WTC11 (cell line): ENCODE data around the gene KCNQ4. TPM values are rescaled to one million over a fixed set of nuclear protein-coding genes. Genes with fewer than 3 reads are reported as not detected.

Experiments
- ATAC-seq: fragments of 200-7000 bp; cut with Tn5 transposase; 2 replicates; pipeline ENCODE4 v1.10.0; 2021; ENCODE audit warnings: mild to moderate bottlenecking, moderate library complexity
- CTCF ChIA-PET: fragments of 300-600 bp; sonication (Branson Sonifier 250); formaldehyde crosslinking; loops from one replicate; lab custom pipeline; 2021; ENCODE audit warnings: antibody characterized with exemption; lab: Charles Lee
- POLR2A ChIA-PET: fragments of 350-600 bp; sonication (Branson Sonifier 250); formaldehyde crosslinking; loops from one replicate; lab custom pipeline; 2021; ENCODE audit warnings: antibody characterized with exemption; lab: Charles Lee
- DNase-seq: peaks from one replicate; pipeline ENCODE4 v3.0.0; 2021; ENCODE audit warnings: low spot score
- H3K27ac Mint-ChIP-seq: 2 replicates; pipeline ENCODE4 v1.8.0; 2021; ENCODE audit warnings: mixed read lengths
- H3K27me3 Mint-ChIP-seq: 2 replicates; pipeline ENCODE4 v1.8.0; 2021; ENCODE audit warnings: low read depth, mild to moderate bottlenecking, moderate library complexity, mixed read lengths
- H3K36me3 Mint-ChIP-seq: 2 replicates; pipeline ENCODE4 v1.8.0; 2021; ENCODE audit warnings: mixed read lengths
- H3K4me1 Mint-ChIP-seq: 2 replicates; pipeline ENCODE4 v1.8.0; 2022; ENCODE audit warnings: mixed read lengths
- H3K4me3 Mint-ChIP-seq: 2 replicates; pipeline ENCODE4 v1.8.0; 2021; ENCODE audit warnings: mild to moderate bottlenecking, moderate library complexity, mixed read lengths
- H3K9me3 Mint-ChIP-seq: 2 replicates; pipeline ENCODE4 v1.8.0; 2021; ENCODE audit warnings: mixed read lengths
- CREB1 ChIP-seq: sonication (generic); formaldehyde crosslinking; IDR thresholded peaks from 2 replicates; pipeline ENCODE4 v1.8.0; 2023; ENCODE audit warnings: mild to moderate bottlenecking, missing genetic modification reagents
- E2F4 ChIP-seq: sonication (generic); formaldehyde crosslinking; IDR thresholded peaks from 2 replicates; pipeline ENCODE4 v1.8.1; 2022; ENCODE audit warnings: low read depth, mild to moderate bottlenecking, moderate library complexity, missing genetic modification reagents, borderline replicate concordance
- ESRRA ChIP-seq: sonication (generic); formaldehyde crosslinking; IDR thresholded peaks from 2 replicates; pipeline ENCODE4 v1.8.1; 2022; ENCODE audit warnings: mild to moderate bottlenecking, missing genetic modification reagents, borderline replicate concordance
- FOXJ3 ChIP-seq: sonication (generic); formaldehyde crosslinking; IDR thresholded peaks from 2 replicates; pipeline ENCODE4 v1.9.0; 2021; ENCODE audit warnings: missing genetic modification reagents, mild to moderate bottlenecking, borderline replicate concordance
- RELA ChIP-seq: sonication (generic); formaldehyde crosslinking; IDR thresholded peaks from 2 replicates; pipeline ENCODE4 v1.8.1; 2022; ENCODE audit warnings: missing genetic modification reagents, mild to moderate bottlenecking, borderline replicate concordance
- RORB ChIP-seq: fragments of 250-450 bp; sonication (Bioruptor Pico); IDR thresholded peaks from 2 replicates; pipeline ENCODE4 v1.9.0; 2021; ENCODE audit warnings: mild to moderate bottlenecking
- SMAD4 ChIP-seq: sonication (generic); formaldehyde crosslinking; IDR thresholded peaks from 2 replicates; pipeline ENCODE4 v1.8.0; 2022; ENCODE audit warnings: mild to moderate bottlenecking, missing genetic modification reagents
- STAT6 ChIP-seq: sonication (generic); formaldehyde crosslinking; conservative IDR thresholded peaks from 2 replicates; pipeline ENCODE4 v1.8.1; 2023; ENCODE audit warnings: mild to moderate bottlenecking, low read depth, missing genetic modification reagents, moderate library complexity
- TCF7 ChIP-seq: sonication (generic); formaldehyde crosslinking; IDR thresholded peaks from 2 replicates; pipeline ENCODE4 v1.8.0; 2022; ENCODE audit warnings: mild to moderate bottlenecking, low read depth, missing genetic modification reagents, moderate library complexity
- ZNF512 ChIP-seq: sonication (generic); formaldehyde crosslinking; IDR thresholded peaks from 2 replicates; pipeline ENCODE4 v1.8.1; 2022; ENCODE audit warnings: missing genetic modification reagents, borderline replicate concordance
- ZNF532 ChIP-seq: fragments of 250-450 bp; sonication (Bioruptor Pico); IDR thresholded peaks from 2 replicates; pipeline ENCODE4 v1.9.0; 2021; ENCODE audit warnings: mild to moderate bottlenecking, borderline replicate concordance
- total RNA-seq: library from RNA; stranded (reverse); gene quantifications from 3 replicates; pipeline ENCODE4 v1.2.3, GENCODE V29; 2021
- TF ChIP-seq, protein P1 (sequence below): sonication (generic); formaldehyde crosslinking; IDR thresholded peaks from 2 replicates; pipeline ENCODE4 v1.8.1; 2023; ENCODE audit warnings: mild to moderate bottlenecking, missing genetic modification reagents, borderline replicate concordance
- TF ChIP-seq, protein P2 (sequence below): fragments of 250-450 bp; sonication (Bioruptor Pico); IDR thresholded peaks from 2 replicates; pipeline ENCODE4 v1.9.0; 2021; ENCODE audit warnings: mild to moderate bottlenecking
- TF ChIP-seq, protein P3 (sequence below): fragments of 250-450 bp; sonication (Bioruptor Pico); IDR thresholded peaks from 2 replicates; pipeline ENCODE4 v2.1.2; 2022; ENCODE audit warnings: mild to moderate bottlenecking, moderate library complexity
- TF ChIP-seq, protein P4 (sequence below): sonication (generic); formaldehyde crosslinking; IDR thresholded peaks from 2 replicates; pipeline ENCODE4 v1.8.0; 2022; ENCODE audit warnings: missing genetic modification reagents

Gene KCNQ4
- total RNA-seq, 1 experiment from 2014 or later = 4.0 TPM

DNA sequence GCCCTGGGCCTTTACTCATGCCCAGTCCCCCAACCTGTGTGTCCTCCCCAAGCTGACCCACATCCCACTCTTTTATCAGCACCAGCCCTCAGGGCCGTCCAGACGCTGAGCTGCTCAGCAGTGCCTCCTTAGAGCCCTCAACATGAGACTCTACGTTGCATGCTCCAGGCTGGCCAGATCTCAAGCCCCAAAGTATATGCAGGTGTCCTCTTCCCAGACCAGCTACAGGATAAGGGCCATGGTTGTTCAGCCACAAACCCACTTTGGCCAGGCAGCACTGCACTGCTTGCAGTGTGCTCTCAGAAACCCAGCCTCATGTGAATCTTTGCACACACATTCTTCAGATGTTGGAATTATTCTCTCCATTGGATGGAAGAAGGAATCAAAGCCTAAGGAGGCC, 72.5 kb downstream of the KCNQ4 start (continued):
- TF ChIP-seq ZNF532 (CRISPR knock-in tag) (no peak), CREB1 (CRISPR knock-in tag) (no peak), RORB (CRISPR knock-in tag) (no peak), STAT6 (CRISPR knock-in tag) (no peak), SMAD4 (no peak)

DNA sequence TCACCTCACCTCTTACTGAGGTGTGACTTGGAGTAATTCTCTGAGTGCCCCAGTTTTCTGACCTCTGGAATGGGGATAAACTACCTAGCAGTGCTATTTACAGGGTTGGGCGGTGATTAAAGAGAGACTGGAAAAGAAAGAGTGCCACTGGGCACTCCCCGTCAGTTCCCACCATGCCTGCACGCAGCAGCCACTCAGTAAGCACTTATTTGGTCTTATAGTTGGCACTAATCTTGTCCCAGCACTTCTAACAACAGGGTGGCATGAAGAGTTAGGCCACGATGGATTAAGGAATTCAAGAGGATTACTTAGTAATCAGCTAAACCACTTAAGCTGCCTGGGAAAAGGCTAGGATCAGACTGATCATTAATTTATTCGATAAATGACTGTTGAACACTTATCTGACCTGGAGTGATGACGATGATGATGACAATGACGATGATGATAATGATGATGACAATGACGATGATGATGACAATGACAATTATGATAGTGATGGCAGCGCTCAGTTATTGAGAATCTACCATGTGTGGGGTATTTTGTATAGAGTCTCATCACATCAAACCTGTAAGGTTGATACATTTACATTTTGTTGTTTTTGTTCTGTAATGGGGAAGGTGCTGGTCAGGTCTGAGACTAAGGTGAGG, 73.2 kb downstream of the KCNQ4 start:
- H3K27me3 Mint-ChIP-seq = peaks cover 32% of the 10 kb centered on the region
- H3K9me3 Mint-ChIP-seq = no peaks in the 10 kb centered on the region
- POLR2A ChIA-PET = no interaction called here
- CTCF ChIA-PET = interaction anchor here (0.7 to 19.7 kb wide), 4 partner anchors 7 to 95 kb away, joined by 3 to 515 read pairs (median 10); no protein-coding TSS in a partner anchor
- no peak for ATAC-seq
- H3K36me3 Mint-ChIP-seq = no peaks in the 10 kb centered on the region
- no peak overlapping the region for H3K4me3 Mint-ChIP-seq
- no peak for DNase-seq
- H3K4me1 Mint-ChIP-seq = peaks cover 8% of the 10 kb centered on the region
- H3K27ac Mint-ChIP-seq = no peak overlapping the region
- no peak for TF ChIP-seq ESRRA (CRISPR knock-in tag)
- TF ChIP-seq, protein P1, sequence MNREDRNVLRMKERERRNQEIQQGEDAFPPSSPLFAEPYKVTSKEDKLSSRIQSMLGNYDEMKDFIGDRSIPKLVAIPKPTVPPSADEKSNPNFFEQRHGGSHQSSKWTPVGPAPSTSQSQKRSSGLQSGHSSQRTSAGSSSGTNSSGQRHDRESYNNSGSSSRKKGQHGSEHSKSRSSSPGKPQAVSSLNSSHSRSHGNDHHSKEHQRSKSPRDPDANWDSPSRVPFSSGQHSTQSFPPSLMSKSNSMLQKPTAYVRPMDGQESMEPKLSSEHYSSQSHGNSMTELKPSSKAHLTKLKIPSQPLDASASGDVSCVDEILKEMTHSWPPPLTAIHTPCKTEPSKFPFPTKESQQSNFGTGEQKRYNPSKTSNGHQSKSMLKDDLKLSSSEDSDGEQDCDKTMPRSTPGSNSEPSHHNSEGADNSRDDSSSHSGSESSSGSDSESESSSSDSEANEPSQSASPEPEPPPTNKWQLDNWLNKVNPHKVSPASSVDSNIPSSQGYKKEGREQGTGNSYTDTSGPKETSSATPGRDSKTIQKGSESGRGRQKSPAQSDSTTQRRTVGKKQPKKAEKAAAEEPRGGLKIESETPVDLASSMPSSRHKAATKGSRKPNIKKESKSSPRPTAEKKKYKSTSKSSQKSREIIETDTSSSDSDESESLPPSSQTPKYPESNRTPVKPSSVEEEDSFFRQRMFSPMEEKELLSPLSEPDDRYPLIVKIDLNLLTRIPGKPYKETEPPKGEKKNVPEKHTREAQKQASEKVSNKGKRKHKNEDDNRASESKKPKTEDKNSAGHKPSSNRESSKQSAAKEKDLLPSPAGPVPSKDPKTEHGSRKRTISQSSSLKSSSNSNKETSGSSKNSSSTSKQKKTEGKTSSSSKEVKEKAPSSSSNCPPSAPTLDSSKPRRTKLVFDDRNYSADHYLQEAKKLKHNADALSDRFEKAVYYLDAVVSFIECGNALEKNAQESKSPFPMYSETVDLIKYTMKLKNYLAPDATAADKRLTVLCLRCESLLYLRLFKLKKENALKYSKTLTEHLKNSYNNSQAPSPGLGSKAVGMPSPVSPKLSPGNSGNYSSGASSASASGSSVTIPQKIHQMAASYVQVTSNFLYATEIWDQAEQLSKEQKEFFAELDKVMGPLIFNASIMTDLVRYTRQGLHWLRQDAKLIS (CRISPR knock-in tag) = no peak
- no peak for TF ChIP-seq ZNF512 (CRISPR knock-in tag)
- TF ChIP-seq, protein P2, sequence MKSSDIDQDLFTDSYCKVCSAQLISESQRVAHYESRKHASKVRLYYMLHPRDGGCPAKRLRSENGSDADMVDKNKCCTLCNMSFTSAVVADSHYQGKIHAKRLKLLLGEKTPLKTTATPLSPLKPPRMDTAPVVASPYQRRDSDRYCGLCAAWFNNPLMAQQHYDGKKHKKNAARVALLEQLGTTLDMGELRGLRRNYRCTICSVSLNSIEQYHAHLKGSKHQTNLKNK = no peak
- TF ChIP-seq, protein P3, sequence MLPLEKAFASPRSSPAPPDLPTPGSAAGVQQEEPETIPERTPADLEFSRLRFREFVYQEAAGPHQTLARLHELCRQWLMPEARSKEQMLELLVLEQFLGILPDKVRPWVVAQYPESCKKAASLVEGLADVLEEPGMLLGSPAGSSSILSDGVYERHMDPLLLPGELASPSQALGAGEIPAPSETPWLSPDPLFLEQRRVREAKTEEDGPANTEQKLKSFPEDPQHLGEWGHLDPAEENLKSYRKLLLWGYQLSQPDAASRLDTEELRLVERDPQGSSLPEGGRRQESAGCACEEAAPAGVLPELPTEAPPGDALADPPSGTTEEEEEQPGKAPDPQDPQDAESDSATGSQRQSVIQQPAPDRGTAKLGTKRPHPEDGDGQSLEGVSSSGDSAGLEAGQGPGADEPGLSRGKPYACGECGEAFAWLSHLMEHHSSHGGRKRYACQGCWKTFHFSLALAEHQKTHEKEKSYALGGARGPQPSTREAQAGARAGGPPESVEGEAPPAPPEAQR (CRISPR knock-in tag) = no peak
- TF ChIP-seq E2F4 (CRISPR knock-in tag) = no peak
- TF ChIP-seq, protein P4, sequence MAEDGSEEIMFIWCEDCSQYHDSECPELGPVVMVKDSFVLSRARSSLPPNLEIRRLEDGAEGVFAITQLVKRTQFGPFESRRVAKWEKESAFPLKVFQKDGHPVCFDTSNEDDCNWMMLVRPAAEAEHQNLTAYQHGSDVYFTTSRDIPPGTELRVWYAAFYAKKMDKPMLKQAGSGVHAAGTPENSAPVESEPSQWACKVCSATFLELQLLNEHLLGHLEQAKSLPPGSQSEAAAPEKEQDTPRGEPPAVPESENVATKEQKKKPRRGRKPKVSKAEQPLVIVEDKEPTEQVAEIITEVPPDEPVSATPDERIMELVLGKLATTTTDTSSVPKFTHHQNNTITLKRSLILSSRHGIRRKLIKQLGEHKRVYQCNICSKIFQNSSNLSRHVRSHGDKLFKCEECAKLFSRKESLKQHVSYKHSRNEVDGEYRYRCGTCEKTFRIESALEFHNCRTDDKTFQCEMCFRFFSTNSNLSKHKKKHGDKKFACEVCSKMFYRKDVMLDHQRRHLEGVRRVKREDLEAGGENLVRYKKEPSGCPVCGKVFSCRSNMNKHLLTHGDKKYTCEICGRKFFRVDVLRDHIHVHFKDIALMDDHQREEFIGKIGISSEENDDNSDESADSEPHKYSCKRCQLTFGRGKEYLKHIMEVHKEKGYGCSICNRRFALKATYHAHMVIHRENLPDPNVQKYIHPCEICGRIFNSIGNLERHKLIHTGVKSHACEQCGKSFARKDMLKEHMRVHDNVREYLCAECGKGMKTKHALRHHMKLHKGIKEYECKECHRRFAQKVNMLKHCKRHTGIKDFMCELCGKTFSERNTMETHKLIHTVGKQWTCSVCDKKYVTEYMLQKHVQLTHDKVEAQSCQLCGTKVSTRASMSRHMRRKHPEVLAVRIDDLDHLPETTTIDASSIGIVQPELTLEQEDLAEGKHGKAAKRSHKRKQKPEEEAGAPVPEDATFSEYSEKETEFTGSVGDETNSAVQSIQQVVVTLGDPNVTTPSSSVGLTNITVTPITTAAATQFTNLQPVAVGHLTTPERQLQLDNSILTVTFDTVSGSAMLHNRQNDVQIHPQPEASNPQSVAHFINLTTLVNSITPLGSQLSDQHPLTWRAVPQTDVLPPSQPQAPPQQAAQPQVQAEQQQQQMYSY (CRISPR knock-in tag) = no peak
- no peak for TF ChIP-seq RELA (CRISPR knock-in tag)
- no peak for TF ChIP-seq TCF7 (CRISPR knock-in tag)
- no peak for TF ChIP-seq FOXJ3 (CRISPR knock-in tag)
